Measurements from ENCODE around the gene CGNL1.

Gene CGNL1

DNA sequence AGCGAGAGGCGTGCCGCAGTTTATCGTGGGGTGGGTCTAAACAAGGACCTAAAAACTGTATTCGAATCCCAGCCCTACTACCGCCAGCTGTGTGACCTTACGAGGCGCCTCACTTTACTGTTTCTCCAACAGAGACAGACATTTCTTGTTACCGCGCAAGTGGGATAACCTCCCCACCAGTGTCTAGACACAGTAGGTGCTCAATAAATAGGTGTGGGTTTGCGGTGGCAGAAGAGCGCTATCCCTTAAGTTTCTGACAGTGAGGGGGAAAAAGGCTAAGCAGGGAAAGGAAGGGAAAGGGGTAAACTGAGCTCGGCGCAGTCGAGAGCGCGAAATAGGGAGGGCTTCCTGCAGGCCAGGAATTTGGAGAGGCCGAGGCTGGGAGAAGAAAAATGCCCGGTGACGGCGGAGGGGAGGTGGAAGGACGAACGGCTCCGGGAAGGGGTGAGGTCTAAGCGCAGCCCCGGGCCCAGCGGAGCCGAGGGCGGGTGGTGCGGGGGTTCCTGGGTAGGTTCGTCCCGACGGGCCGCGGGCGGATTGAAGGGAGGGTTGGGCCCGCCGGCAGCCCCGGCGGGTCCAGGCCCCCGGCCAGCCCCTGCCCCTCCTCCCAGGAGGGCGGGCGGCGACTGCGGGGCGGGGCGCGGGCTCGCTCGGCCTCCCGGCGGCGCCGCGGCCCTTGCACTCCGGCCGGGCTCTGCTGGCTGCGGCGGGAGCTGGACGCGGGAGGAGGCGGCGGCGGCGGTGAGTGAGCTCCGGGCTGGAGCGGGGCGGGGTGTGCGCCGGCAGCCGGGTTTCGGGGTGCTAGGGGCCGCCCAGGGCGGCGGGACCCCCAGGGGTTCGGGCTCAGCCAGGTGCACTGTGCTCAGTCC is at the start of gene CGNL1:
Gene CGNL1 (plus strand): TSS at position 679 of the 869 bp plus-strand sequence. CDS start 61,495 bp downstream, outside the sequence.
- DNase-seq: peak in 1 of 2 experiments; percentile 61

DNA sequence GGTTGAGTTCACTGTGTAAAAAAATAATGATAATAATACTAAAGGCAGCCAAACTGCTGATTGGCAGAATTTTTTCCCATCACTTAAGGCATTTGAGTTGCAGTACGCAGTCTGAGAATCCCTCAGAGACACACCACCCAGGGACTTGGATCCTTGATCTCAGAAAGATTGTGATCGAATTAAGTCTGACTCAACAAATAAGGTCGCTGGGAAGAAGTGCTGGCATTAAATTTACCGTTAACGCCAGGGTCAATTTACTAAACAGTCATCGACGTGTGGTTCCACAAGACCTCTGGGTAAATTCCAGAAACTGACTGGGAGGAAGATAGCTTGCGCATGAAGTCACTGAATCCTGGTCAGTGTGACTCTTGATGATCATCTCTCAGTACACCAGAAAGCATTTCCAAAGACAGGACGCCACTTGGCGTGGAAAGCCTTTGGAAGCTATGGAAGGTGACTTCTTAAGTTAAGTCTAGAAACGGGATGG is 48.3 kb upstream of the CGNL1 start:
- DNase-seq: no peak

DNA sequence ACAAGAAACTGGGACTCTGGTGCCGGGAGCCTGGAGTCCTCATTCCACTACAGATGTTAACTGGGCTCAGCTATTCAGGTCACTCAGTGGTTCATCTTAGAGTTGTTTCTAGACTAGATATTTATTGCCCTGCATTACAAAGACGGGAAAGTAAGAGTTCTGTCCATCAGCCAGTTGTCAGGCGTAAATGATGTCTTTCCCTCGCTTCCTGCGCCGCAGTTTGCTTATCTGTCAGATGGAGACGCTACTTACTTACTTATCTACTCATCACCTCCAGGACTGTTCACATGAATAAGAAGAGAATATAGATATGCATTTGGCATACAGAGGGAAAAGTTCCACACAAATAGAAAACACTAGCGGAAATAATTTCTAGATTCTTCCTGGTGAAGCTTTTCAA is 47.8 kb upstream of the CGNL1 start:
- DNase-seq: no peak

DNA sequence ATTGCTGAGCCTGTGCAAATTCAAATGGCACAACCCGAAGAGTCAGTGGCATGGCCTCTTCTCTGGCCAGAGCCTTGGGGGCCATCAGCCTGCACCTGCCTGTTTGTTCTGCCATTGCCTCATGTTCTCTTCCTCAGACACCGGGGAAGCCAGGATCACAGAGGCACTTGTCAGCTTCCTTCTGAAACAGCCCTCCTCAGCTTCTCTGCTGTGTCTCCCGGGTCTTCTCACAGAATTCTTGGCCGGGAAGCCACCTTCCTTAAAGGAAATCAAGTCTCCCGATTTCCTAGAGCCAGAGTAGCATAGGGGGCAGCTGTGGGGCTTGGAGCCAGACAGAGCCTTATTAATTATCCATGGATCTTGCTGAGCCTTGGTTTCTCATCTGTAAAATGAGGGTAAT is 47.4 kb upstream of the CGNL1 start:
- no peak for DNase-seq

DNA sequence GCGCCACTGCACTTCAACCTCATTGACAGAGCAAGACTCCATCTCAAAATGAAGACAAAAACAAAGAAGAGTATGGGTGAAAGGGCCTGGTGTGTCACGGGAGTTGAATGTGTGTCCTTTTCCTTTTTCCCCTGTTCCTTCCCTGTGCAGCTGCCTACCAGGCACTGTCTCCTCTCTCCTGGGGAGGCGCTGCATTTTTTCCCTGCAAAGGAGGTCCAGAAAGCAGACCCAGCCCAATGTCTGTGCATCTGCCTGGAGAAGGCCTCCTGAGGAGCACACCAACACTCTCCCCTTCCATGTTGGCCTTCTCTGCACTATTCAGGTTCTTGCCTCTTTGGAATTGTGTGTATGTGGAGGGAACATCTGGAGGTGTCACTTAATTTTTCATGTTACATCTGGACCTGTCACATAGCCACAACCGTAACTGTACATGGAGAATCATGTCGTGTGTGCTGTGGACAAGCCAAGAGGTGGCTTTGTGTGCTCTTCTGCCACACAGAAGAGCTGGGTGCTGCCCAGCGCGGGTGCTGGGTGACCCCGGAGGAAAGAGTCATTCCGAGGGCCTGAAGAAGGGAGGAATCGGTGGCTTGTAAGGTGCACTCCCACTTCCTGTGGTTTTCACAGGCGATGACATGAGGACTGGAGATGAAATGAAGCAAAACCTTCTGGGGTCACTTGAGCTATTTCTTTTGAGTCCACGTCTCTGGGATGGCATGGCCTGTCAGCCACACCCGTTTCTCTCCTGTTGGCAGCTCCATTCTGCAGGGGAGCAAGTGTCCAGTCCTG is 46.5 kb upstream of the CGNL1 start:
- no peak for DNase-seq

DNA sequence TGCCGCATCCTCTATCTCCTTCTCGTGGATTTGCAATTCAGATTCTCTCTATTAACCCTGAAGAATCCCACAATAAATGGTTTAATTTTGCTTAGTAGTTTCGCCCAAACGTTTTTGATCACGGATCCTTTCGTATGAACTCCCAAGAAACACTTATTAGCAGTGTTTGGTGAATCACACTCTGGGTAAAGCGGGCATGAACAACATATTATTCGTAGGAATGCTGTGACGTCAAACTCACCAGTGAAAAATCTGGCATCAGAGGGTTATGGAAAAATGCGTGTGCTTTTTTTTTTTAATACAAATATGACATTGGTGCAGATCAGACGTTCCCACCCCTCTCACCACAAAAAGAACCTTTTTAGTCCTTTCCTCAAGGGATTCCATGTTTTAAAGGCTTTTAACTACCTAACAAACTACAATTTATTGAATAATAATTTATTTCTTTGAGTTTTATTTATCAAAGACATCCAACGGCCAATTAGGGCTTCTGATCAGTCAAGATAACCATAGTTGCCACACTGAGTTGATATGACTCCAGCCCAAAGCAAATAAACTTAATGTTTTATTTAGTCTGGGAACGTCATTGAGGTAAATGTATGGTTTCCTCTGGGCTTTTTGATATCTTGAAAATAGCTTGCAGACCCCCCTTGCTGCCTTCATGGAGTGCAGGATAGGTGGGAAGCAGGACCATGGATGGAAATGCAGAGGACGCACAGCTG is 45.5 kb upstream of the CGNL1 start:
- no peak for DNase-seq

DNA sequence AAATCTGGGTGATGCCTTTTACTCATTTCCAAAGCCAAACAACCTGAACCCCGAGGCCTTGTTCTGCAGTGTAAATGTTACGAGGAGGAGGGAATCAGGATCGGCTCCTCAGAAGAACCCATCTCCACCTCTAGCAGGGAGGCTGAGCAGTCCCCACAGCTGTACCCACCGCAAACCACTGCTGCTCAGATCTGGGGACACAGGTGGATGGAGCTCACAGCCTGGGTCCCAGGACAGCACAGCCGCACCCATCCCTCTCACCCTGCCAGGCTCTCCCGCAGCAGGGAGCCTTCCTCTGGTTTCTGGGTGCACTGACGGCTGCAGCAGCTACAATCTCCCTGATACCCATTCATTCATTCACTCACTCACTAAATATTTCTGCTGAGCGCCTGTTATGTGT is 44.0 kb upstream of the CGNL1 start:
- no peak for DNase-seq

- DNase-seq: no peak
These were observed 42.8 kb upstream of the CGNL1 start for GRCh38 chr15:57333487-57333886.

DNA sequence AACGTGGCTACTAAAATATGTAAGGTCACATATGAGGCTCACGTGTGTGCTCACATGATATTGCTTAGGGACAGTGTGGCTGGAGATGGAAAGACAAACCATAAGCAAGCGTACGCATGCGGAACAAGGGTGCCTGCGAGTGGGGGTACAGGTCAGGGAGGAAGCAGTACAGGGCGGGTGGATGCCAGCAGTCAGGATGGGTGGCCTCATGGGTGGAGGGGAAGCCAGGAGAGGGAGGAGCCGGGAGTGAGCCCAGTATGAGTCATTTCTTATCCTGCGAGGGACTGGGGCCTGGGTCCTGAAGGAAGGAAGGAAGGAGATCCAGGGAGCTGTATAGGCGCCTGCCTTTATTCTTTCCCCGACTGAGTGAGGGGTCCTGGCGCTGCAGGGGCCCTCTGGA is 42.0 kb upstream of the CGNL1 start:
- no peak for DNase-seq

DNA sequence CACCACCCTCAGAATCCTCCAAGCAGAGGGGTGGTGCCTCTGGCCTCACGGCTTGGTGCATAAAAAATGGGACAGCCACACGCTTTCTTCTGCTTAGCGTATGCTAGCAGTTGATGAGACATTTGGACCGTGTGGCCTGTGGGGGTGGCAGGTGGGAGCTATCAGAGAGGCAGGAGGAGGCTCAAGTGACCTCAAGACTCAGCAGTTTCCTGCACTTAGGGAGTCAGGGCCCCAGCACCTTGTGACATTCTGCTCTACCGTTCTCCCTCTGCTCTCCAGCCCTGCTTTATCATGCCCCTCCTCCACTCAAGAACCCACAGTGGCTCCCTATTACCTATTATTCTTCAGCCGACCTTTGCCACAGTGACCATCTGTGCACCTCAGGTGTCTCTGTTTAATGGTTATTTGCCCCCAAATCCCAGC is 41.0 kb upstream of the CGNL1 start:
- no peak for DNase-seq

DNA sequence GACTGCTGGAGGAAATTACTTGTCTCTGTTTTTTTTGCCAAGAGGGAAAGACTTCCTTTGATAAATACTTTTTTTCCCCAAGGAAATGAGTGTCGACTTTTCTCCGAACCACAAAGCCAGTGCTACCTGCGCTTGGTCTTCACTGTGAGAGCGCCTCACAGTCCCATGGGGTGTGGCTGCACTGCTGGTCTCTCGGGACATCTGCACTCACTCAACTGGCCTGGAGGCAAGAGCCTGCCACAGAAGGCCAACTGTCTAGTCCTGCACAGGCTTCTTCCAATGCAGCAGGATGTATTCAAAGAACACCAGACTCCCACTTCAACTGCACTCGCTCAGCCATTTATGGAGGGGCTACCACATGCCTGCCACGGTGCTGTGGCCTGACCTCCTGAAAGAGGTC is 40.6 kb upstream of the CGNL1 start:
- DNase-seq: peak in 1 of 2 experiments; percentile 13

- DNase-seq: no peak
These were observed 38.4 kb upstream of the CGNL1 start for GRCh38 chr15:57337868-57338411.

GRCh38 chr15:57339321-57339720 is 37.0 kb upstream of the CGNL1 start:
- no peak for DNase-seq

DNA sequence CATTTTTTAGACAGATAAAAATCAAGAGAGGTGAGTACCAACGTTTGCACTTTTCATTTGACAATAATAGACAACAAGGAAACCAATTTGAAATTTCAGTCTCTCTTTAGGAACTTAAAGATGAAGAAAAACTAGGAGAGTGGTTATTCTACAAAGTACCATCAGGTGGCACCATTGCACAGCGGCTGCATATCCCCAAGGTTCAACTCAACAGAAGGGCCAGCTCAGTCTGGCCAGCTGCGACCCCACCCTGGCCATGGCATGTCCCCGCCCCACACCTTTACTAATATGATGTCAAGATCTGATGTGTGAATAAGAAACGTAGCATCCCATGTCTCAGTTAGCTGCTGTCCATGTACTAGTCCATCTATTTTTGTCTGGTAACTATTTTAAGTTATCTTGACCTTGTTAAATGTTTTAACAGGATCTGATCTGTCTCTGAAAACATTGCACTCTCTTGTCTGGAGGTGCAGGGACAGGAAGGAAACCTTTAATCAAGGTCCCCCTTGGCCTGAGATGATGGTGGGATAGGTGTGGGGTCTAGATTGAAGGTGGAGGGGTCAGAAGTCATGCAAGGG is 35.5 kb upstream of the CGNL1 start:
- DNase-seq: peak in 1 of 2 experiments; percentile 71

- DNase-seq: no peak
These were observed 33.3 kb upstream of the CGNL1 start for GRCh38 chr15:57343048-57343447.

DNA sequence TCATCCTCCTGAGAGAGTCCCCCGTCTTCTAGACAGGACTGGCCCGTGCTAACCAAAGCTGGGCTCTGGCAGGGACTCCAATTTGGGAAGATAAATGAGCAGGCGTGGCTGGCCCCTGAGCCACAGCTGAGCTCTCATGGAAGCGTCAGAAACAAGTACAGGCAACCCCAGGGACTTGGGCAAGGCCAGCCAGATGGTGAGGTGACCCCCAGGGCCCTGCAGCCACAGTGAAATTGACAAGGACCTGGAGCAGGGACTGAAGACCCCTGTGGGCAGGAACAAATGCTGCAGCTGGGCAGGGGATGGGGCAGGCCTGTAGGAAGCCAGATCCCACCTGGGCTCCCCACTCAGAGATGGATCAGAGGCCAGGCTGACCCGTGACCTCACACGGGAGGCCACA is 32.8 kb upstream of the CGNL1 start:
- no peak for DNase-seq

GRCh38 chr15:57344282-57344681 is 32.0 kb upstream of the CGNL1 start:
- no peak for DNase-seq

DNA sequence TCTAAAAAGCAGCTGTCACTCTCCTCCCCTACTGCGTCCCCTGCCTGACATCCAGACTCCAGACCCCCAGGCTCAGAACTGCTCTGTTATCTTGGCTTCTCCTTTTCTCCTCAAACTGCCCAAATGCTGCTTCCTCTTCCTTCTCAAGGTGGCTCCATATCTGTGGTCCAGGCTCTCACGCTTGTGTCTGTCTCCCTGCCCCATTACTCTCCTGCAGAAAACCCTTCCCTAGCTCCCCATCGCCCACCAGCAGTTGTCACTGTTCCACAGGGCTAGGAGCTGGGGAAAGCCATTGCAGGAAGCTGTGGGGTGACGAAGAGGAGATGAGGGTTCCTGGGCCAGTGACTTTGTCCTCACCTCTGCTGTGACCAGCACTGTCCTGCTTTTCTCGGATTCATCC is 30.7 kb upstream of the CGNL1 start:
- peak; percentile 10 to 61 for DNase-seq

- no peak for DNase-seq
These were observed 28.2 kb upstream of the CGNL1 start for GRCh38 chr15:57348081-57348480.

DNA sequence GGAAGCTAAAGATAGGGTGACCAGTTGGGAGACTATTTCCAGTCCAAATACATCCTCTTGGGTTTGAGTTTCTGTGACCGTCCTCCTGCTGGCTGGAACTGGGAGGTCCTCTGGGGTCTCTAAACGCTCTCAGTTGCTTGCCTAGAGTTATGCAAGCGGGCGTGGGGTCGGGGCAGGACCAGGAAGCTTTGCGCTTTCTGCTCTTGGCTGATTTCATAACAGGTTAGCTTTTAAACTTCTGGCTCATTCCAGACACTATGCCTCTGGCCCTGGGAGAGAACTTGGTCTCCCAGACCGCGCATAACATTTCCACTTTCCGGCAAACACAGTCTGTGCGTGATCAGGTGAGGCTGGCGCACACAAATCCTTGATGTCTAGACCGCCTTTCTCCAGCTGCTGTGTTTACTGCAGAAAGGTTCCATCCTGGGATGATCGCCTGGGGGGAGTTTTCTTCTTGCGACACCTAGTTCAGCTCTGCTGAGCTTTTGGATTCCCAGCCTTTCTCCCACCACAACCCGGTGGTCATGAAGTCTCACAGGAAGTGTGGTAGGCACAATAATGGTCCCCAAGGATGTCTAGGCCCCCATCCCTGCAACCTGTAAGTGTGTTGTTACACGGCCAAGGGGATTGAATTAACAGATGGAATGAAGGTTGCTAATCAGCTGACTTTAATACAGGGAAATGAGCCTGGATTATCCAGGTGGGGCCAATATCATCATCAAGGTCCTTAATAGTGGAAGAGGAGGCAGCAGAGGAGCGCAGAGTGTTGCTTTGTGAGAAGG is 23.6 kb upstream of the CGNL1 start:
- DNase-seq: no peak

DNA sequence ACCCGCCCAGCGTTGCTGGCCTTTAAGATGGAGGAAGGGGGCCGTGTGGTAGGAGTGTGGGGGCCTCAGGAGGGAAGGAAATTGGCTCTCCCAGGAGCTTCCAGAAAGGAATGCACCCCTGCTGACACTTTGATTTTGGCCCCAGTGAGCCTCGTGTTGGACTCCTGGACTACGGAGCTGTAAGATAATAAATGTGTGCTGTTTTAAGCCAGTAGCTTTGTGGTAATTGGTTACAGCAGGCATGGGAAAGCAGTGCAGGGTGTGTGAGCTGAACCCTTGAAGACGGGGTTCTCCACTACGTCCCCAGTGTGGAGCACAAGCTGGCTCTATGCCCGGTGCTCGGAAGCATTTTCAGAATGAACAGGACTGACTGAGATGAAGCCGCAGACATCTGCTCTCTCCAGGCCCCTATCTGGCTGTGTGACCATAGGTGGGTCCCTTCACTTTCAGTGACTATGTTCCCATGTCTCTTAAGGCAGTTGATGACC is 22.9 kb upstream of the CGNL1 start:
- no peak for DNase-seq

Data from NCI-H526 (cell line).